Kidney glomerular epithelial cell (primary cell): ENCODE measurements around the gene HNRNPA1L2.
"Not testable (repeated sequence)": the region's sequence is repeated elsewhere in the genome, so short reads cannot be mapped to it uniquely, and the experiment has no call there.

ENCODE experiments used
- DNase-seq: peaks from one replicate; lab custom pipeline; 2025; lab: John Stamatoyannopoulos, UW

HNRNPA1L2 gene

DNA sequence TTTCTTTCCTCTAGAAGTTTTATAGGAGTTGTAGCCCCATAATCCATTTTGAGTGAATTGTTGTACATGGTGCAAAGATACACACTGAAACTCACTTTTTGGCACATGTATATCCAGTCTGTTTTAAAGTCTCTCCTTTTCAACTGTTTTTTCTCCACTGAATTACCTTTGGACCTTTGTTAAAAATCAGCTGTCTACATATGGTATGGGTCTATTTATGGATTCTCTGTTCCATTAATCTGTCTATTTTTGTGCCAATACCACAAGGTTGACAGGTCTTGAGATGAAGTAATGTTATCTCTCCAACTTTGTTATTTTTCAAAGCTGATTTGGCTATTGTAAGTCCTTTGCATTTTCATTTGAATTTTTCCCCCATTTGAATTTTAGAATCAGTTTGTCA lies 4.7 kb downstream of the HNRNPA1L2 start:
- no peak for DNase-seq

DNA sequence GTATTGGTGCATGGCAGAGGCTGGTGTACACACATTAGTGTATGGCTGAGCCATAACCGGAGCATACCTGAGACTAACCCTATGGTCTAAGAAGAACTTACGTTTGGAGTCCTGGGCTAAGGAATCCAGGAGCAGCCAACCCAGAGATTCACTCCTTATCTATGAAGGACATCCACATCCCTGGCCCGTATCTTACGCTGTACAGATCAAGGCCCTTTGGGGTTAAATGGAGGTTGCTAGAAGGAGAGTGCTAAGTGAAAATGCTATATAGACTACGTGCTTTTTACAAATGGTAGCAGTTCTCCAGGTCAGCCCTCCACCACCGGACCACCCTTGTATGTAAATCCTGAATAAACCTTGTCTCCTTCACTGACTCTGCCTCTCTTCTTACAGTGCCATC lies 8.5 kb downstream of the HNRNPA1L2 start:
- DNase-seq: no peak

DNA sequence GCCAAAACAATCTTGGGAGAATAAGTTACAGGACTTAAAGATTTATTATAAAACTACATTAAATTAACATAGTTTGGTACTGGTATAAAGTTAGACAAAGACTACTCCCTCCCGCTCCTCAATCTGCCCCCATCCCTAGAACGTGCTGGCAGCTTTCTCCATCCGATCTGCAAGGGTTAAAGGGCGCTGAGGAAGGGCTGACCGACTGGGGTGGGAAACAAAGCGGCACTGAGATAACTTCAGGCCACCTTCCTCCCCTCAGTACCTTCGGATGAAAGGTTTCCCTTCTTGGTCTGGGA lies 9.6 kb downstream of the HNRNPA1L2 start:
- peak; percentile 76 for DNase-seq

DNA sequence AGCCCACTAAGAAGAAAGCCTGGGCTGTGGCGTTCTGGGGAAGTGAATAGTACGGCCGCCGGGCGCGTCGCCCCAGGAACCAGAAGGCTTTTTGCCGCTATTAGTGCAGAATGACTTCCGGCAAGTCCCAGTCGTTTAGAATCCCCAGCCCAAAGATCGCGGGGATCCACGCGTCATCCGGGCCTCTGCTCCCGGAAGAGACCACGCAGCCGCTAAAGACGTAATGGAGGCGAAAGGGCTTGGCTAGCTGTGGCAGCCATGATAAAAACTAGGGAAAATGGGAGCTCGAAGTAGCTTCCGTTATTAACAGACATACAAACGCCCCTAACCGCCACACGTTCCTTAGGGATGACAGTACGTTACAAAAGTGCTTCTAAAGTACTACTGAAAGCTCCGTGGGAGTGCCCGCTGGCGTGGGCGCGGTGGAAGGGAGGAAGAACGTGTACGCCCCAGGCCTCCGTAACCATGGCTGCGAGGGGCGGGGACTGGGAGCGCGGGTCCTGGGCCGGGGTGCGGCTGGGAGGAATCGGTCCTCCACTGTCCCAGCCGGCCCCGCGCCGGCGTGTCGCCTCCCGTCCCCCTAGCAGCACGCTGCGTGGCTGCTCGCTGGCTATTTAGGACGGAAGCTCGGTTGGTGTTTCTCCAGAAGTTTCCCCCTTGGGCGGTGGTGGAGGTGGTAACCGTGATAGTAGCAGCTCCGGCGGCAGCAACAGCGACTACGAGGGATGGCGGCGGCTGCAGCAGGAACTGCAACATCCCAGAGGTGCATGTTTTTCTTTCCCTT lies 10.2 kb downstream of the HNRNPA1L2 start, which contains the start of gene SUGT1:
SUGT1 (plus strand) TSS at position 641 of the 784 bp plus-strand sequence; CDS start at position 726, 85 bp downstream.
- DNase-seq: peak; percentile 89

DNA sequence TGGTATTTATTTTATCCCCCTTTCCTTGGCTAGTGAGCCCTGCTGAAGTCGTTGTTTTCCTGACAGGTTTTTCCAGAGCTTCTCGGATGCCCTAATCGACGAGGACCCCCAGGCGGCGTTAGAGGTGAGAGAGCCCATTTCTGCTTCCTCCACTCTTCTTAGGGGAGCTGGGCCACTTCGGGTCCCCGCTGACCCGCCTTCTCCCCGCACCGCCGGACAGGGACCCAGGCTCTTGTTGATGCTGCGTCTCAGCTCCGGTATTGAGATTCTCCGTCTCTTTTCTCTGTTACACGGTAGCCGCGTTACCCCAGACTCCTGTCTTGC lies 10.7 kb downstream of the HNRNPA1L2 start:
- DNase-seq: no peak

DNA sequence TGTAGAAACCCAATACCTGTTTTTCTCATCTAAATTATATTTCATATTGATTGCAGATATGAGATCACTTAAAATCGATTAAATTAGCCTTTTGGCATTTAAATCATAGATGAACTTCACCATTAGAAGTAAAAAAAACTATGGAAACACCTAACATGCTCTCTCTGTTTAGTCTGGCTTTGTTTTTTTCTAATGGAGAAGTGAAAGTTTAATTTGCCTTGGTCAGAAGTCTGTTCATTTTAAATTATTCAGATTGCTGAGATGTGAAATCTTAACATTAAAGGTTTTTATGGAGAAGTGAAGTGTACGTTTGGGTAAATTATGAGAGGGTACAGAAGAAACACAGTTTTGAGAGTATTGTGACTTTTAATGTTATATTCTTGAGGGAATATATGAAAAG lies 17.1 kb downstream of the HNRNPA1L2 start:
- DNase-seq: no peak

DNA sequence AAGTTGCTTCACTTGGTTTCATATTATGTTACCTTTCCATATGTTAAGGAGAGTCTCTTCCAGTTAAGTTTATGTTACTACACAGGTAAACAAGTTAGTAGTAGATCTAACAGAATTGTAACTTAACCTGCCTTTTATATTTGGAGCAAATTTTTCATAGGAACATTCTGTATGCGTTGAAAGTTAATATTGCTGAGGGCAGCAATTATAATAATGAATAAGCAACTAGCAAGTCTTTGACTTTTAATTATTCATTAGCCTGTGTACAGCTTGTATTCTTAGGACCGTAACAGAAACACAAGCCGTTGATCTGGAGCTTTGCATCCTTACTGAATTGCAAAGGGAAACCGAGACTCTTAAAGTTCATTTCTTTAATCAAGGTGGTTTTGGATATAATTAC lies 22.0 kb downstream of the HNRNPA1L2 start:
- no peak for DNase-seq

DNA sequence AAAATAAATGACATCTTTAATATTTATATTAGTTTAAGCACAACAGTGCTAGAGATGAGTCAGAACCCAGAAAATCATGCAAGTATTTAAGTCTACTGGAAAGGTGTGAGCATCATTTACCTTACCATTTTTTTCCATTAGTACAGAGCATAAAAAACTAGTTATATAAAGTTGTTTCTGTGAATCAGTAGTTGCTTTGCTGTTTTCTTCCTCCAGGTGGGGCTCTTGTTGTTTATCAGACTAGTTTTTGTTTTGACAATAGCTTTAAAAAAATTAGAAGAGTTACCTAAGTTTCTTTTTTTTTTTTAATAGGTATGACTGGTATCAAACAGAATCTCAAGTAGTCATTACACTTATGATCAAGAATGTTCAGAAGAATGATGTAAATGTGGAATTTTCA lies 23.1 kb downstream of the HNRNPA1L2 start:
- DNase-seq: peak; percentile 46

DNA sequence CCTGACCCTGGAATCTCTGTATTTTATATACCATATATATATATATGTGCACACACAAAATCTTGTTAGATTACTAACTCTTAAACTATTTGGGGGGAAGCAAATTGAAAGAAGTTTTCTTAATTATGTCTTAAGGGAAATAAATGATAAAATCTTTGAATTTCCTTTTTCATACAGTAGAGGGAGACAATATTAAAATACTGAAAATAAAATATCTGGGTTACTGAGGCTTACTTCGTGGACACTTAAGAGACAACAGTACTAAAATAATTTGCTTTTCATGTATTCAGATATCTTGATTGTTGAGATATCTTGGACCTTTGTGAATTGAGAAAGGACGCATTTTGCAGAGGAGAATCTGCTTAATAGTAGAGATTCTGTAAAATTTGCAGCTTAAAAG lies 27.4 kb downstream of the HNRNPA1L2 start:
- DNase-seq: no peak

DNA sequence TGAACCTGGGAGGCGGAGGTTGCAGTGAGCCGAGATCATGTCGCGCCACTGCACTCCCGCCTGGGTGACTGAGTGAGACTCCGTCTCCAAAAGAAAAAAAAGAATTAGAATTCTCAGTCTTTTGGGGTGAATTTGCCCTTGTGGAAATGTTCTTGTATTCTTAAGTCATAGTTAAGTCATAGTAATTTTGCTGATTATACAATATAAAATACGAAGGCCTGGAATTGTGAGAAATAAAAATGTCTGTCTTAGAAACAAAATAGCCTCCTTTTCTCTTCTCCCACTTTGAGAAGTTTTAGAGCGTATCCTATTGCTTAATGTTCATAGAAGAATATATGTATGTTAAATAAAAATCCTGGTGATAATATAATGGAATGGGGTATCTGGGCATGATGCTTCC lies 28.5 kb downstream of the HNRNPA1L2 start:
- DNase-seq: no peak

DNA sequence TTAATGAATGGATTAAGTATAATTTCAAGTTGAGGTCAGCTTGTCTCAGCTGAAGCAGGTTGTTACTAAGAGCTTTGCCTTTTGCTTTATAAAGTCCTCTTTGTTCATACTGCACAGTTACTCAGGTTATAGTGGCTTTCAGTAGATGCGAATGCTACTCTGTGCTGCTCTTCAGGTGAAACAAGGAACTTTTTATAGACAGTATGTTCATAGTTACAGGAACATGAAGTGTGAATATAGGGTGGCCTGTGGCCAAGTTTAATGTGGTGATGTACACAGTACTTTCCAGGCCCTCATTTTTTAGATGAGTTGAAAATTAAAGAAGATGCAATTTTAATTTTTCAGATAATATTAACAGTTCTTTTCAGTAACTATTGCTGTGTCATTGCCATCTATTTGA lies 31.2 kb downstream of the HNRNPA1L2 start:
- no peak for DNase-seq

DNA sequence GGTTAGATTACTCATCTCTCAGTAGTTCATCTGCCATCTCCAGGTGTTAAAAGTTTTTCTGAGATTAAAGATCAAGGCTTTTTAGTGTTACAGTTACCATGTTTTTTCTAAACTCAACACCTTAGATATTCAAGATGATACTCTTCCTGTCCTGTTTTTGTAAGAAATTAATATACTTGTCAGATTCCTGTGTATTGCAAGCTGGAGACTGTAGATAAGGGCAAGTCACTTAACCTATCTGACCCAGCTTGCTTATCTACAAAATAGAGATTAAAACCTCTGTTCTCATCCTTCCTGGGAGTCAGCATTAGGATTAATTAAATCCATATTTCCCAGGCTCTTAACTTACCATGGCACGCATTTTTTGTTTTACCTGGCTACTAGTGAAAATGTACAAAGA lies 35.6 kb downstream of the HNRNPA1L2 start:
- DNase-seq: no peak

DNA sequence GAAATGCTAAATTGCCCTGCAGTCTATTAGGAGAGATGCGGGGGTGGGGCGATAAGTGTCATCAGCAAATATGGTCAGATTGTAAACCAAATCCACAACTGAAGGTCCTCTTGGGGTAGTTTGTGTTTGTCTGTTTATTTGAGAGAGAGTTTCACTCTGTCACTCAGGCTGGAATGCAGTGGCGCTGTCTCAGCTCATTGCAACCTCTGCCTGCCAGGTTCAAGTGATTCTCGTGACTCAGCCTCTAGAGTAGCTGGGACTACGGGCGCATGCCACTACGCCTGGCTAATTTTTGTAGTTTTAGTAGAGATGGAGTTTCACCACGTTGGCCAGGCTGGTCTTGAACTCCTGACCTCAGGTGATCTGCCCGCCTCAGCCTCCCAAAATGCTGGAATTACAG lies 43.6 kb downstream of the HNRNPA1L2 start:
- DNase-seq: not testable (repeated sequence)

DNA sequence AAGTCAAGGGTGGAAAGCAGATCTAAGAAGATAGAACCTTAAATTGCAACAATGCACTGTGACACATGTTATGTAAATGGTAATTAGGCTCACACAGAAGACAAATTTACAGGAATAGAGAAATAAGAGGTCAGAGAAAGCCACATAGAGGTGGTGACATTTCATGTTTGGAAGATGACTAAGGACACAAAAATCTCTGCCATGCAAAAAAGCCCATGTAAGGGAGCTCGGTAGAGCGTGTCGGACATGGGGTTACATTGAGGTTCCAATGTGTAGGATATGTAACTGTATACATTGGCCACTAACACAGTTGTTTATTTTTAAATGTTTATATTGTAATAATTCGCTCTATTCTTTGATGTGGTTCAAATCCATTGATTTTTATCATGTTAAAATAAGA lies 44.1 kb downstream of the HNRNPA1L2 start:
- DNase-seq: no peak
